ENCODE results near the gene STAG1.
"Not testable (repeated sequence)": the region's sequence is repeated elsewhere in the genome, so short reads cannot be mapped to it uniquely, and the experiment has no call there.

The STAG1 gene

DNA sequence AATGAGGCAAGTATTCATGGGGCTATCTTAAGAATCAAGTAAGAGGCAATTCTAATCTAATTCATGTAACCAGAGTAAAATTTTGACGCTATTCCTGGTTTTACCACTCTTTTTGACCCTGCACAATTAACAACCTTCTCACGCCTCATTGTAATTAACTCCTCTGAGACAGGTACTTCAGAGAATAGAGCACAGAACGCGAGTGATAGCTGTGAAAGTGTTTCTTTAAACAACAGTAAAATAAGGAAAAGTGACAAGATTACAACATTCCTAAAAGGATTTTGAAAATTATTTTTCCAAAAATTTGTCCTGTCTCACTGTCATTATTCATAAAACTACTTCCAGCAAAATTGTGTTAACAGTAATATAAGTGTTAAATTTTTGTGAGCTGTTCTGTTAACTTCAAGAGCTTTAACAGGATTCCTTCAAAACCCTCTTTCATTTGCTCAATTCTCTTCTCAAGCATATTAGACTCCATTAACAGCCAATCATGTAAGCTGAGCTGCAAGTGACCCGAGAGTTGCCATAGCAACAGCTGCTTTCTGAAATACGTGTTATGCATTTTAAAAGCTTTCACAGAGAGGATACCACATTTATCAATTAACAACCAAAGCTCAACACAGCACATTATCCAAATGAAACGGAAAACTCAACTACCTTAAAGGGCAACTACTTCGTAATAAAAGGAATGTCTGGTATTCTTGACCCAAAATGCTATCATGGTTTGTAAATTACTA, 93.1 kb downstream of the STAG1 start:
- TF ChIP-seq, protein P1, sequence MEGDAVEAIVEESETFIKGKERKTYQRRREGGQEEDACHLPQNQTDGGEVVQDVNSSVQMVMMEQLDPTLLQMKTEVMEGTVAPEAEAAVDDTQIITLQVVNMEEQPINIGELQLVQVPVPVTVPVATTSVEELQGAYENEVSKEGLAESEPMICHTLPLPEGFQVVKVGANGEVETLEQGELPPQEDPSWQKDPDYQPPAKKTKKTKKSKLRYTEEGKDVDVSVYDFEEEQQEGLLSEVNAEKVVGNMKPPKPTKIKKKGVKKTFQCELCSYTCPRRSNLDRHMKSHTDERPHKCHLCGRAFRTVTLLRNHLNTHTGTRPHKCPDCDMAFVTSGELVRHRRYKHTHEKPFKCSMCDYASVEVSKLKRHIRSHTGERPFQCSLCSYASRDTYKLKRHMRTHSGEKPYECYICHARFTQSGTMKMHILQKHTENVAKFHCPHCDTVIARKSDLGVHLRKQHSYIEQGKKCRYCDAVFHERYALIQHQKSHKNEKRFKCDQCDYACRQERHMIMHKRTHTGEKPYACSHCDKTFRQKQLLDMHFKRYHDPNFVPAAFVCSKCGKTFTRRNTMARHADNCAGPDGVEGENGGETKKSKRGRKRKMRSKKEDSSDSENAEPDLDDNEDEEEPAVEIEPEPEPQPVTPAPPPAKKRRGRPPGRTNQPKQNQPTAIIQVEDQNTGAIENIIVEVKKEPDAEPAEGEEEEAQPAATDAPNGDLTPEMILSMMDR (conservative IDR thresholded peaks at IDR 0.05) = no peak
- no peak overlapping the region for H3K27ac ChIP-seq

GRCh38 chr3:136657526-136657925, 94.7 kb downstream of the STAG1 start:
- TF ChIP-seq, protein P1 (conservative IDR thresholded peaks at IDR 0.05) = no peak
- H3K27ac ChIP-seq = no peak overlapping the region

GRCh38 chr3:136653628-136654027, 98.5 kb downstream of the STAG1 start:
- H3K27ac ChIP-seq = no peak overlapping the region
- TF ChIP-seq, protein P1 (conservative IDR thresholded peaks at IDR 0.05) = no peak

- TF ChIP-seq, protein P1 (conservative IDR thresholded peaks at IDR 0.05) = no peak
- no peak overlapping the region for H3K27ac ChIP-seq
These were observed 100.6 kb downstream of the STAG1 start for GRCh38 chr3:136651581-136651980.

- TF ChIP-seq, protein P1 (conservative IDR thresholded peaks at IDR 0.05) = no peak
- no peak overlapping the region for H3K27ac ChIP-seq
These were observed 101.7 kb downstream of the STAG1 start for GRCh38 chr3:136650461-136650860.

- no peak overlapping the region for H3K27ac ChIP-seq
- TF ChIP-seq, protein P1 (conservative IDR thresholded peaks at IDR 0.05) = no peak
These were observed 106.3 kb downstream of the STAG1 start for GRCh38 chr3:136645915-136646314.

DNA sequence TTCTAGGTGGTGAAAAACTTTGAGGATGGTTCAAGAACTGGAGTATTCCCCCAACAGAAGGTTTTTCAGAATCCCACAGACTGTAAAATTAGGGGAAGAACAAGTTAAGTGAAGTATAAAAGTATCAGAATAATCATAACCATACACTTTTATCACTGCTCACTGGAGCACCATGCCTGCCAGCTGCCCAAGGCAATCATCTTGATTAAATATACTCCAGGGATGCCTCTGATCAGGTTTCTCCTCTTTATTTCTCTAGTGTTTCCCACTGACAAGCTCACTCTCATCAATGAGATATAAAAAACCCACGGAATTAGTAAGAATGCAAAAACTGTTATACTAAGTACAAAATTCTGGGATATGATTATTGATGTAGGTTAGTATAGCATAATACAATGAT, 108.0 kb downstream of the STAG1 start:
- H3K27ac ChIP-seq = no peak overlapping the region
- TF ChIP-seq, protein P1 (conservative IDR thresholded peaks at IDR 0.05) = no peak

GRCh38 chr3:136643380-136643779, 108.8 kb downstream of the STAG1 start:
- not testable (repeated sequence) for H3K27ac ChIP-seq
